Epithelial cell of esophagus (primary cell): Measurements from ENCODE around the gene TRIM65.

Experiments used
- DNase-seq: peaks from one replicate; pipeline ENCODE4 v3.0.0; 2010; ENCODE audit warnings: low read depth
- H3K4me3 ChIP-seq: 2 replicates; pipeline ENCODE4 v1.5.1; 2011; ENCODE audit warnings: mild to moderate bottlenecking, low read length, control low read depth
- TF ChIP-seq, protein P1 (sequence below): IDR thresholded peaks from 2 replicates; pipeline ENCODE4 v1.5.1; 2011; ENCODE audit warnings: low read depth, mild to moderate bottlenecking, low read length, control low read depth, inconsistent platforms; ENCODE audit not compliant: insufficient read depth; ENCODE audit errors: missing control alignments

The TRIM65 gene

DNA sequence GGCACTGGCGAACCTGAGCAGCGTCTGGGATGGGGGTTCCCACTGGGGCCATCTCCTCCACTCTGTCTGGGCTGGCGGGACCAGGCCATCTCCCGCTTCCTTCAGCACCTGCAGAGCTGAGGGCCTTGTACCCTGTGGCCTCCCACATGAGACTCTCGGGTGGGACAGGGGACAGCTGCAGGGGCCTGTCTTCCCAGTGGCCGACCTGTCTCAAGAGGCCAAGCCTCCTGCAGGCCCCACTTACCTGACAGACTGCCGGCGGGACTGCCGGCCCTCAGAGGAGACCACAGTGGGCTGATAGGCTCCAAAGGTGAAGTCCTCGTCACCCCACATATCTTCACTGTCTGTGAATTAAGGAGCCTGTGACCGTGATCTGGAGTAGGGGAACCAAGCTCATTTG is 28.4 kb upstream of the TRIM65 start:
- TF ChIP-seq, protein P1, sequence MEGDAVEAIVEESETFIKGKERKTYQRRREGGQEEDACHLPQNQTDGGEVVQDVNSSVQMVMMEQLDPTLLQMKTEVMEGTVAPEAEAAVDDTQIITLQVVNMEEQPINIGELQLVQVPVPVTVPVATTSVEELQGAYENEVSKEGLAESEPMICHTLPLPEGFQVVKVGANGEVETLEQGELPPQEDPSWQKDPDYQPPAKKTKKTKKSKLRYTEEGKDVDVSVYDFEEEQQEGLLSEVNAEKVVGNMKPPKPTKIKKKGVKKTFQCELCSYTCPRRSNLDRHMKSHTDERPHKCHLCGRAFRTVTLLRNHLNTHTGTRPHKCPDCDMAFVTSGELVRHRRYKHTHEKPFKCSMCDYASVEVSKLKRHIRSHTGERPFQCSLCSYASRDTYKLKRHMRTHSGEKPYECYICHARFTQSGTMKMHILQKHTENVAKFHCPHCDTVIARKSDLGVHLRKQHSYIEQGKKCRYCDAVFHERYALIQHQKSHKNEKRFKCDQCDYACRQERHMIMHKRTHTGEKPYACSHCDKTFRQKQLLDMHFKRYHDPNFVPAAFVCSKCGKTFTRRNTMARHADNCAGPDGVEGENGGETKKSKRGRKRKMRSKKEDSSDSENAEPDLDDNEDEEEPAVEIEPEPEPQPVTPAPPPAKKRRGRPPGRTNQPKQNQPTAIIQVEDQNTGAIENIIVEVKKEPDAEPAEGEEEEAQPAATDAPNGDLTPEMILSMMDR, result no peak
- DNase-seq, result no peak
- no peak overlapping the region for H3K4me3 ChIP-seq

DNA sequence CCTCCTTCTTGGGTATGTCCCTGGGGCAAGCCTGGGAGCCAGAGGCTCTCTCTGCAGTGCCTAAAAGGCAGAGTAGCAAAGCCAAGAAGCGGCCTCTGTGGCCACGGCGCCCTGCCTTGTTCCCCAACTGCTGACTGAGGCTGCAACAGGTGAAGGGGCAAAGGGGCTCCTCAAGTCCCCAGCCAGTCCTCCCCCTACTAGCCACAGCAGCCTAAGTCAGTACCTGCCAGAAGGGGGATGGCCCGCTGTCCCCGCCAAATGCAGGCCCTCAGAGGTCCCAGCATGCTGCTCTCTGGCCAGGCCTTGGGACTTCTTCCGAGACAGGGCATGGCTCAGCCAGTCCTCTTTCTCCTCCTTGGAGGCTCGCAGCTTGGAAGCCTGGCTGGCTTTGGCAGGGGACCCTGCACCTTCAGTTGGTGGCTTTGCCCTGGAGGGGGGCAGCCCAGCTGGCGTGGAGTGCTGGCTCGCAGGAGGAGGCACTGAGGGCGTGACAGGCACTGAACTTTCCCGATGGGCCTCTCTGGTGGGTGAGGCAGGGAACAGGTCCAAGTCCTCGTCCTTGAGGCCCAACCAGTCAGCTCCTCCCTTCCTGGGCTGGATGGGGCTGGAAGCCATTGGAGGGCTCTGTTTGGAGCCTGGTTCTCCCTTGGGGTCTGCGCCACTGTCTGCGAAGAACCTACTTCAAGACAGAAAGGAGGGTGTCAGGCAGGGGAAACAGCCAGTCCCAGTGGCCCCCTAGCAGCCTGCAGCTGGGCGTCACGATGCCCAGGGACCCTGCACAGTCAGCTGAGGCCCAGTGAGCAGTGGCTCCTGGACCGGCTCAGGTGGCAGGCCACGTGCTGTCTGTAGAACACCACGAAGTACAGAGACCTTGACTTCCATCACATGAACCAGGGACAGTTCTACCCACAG is 26.5 kb upstream of the TRIM65 start:
- H3K4me3 ChIP-seq, result no peak overlapping the region
- TF ChIP-seq, protein P1, result no peak

DNA sequence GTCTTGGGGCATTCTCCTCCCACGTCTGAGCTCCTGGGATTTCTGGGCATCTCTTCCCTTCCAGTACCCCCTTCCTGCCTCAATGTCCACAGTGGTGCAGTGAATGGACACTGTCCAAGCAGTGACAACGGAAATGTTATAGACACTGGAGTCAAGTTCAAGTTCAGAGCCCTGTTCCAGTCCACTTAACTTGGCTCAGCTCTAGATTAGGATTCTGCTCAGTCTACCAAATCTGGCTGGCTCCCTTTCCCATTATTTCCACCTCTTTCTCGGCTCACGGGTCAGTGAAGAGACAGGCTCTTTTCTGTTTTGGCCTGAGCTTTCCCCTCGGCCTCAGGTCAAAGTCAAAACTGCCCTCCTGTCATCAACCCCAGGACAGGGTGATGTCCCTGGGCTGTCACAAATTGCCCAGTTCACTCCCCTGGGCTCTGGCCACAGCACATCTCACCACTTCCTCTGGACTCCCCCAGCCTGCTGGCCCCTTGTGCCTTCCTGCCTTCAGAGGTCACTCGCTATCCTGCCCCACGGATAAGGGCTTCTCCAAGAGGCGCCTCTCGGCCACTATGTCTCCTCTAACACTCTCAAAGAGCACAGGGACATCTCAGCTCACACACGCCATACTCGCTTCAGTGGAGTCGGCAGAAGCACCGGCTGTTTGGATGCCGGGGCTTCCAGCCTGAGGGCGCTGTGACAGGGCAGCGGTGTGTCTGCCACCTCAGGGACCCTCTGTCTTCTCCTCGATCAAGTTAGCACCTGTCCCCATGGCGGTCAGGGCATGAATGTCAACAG is 25.6 kb upstream of the TRIM65 start:
- TF ChIP-seq, protein P1, result no peak
- no peak overlapping the region for H3K4me3 ChIP-seq
- no peak for DNase-seq

More for the DNA sequence above, 26.5 kb upstream of the TRIM65 start:
- no peak for DNase-seq

DNA sequence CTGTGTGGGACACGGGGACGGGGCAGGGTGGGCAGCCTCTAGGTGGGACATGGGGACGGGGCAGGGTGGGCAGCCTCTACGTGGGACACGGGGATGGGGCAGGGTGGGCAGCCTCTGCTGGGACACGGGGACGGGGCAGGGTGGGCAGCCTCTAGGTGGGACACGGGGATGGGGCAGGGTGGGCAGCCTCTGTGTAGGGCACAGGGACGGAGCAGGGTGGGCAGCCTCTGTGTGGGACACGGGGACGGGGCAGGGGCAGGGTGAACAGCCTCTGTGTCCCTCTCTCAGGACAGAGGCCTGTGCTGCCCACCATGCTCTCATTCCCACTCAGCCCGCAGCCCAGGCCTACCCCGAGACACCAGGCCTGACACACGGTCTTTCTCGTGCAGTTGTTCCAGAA is 24.8 kb upstream of the TRIM65 start:
- no peak for DNase-seq
- H3K4me3 ChIP-seq, result no peak overlapping the region
- TF ChIP-seq, protein P1, result no peak

DNA sequence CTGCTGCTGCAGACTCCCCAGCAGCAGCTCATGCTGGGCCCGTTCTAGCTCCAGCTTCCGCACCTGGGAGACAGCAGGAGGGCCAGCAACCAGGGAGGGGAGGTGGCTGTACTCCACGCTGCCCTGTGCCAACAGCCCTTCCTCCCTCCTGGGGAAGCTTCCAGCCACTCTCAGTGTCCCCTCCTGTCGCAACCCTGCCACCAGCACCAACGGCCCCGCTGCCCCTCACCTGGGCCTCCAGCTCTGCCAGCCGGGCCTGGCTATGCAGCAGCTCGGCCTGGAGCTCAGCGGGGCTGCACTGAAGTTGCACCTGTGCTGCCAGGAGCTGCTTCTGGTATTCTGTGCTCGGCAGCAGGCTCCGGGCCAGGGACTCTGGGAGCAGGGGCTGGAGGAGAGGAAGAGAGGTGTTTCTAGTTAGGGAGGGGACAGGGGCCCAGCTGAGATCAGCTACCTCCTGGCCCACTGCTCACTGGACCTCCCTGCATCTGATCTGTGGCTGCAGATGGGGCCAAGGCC is 23.4 kb upstream of the TRIM65 start:
- TF ChIP-seq, protein P1, result no peak
- H3K4me3 ChIP-seq, result no peak overlapping the region
- DNase-seq, result no peak

DNA sequence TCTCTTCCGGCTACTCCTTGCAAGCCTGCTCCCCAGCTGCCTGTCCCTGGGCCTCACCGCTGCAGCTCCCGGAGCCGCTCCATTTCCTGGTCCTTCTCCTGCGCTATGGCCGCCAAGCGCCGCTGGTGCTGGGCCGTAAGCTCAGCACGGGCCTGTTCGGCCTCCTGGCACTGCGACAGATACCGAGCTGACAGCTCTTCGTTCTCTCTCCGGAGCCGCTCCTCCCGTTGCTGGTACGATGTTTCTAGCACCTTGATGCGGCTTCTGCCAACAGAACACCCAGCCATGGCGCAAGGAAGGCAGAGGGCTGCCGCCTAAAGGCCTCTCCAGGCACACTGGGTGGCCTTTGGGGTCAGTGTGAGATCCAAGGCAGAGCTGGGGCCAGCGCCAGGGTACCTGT is 22.9 kb upstream of the TRIM65 start:
- TF ChIP-seq, protein P1, result no peak
- no peak overlapping the region for H3K4me3 ChIP-seq
- no peak for DNase-seq
